ENCODE results near the gene HOXC4.
A peak's percentile ranks its signal among the peaks of the same experiment; 100 is the strongest.

Gene HOXC4

GRCh38 chr12:54029529-54030441 is 23.9 kb upstream of the HOXC4 start:
- DNase-seq, result no peak

- no peak for DNase-seq
Observed at GRCh38 chr12:54030442-54030801, 23.2 kb upstream of the HOXC4 start.

GRCh38 chr12:54030889-54031471 is 22.7 kb upstream of the HOXC4 start:
- no peak for DNase-seq

DNA sequence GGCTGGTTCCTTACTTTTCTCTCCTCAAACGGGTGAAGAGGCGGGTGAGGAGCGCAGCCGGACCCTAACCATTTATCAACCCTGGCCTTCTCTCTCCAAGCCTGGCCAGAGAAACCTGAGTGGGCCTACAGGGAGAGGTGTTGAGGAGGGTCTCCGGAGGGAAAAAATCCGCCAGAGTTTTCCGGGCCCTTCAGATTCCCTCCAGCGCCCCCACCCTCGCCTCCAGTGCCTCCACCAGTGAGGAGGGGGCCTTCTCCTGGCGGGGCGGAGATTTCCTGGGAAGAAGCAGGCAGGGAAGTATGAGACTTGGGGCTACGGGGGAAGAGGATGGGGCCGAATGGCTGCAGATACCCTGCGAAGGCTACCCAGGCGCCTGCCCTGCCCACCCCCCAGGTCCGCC is 22.2 kb upstream of the HOXC4 start:
- DNase-seq, result no peak

- no peak for DNase-seq
Observed at GRCh38 chr12:54032086-54032619, 21.5 kb upstream of the HOXC4 start.

- DNase-seq, result peak; percentile 95
Observed at GRCh38 chr12:54032627-54033100, 21.0 kb upstream of the HOXC4 start, which contains the start of gene HOXC5. HOXC5 (plus strand) TSS chr12:54033050; CDS start chr12:54033123, 73 bp downstream.

GRCh38 chr12:54033106-54033979 is 20.3 kb upstream of the HOXC4 start:
- DNase-seq, result peak; percentile 38

- no peak for DNase-seq
Observed at GRCh38 chr12:54033980-54034784, 19.5 kb upstream of the HOXC4 start.

DNA sequence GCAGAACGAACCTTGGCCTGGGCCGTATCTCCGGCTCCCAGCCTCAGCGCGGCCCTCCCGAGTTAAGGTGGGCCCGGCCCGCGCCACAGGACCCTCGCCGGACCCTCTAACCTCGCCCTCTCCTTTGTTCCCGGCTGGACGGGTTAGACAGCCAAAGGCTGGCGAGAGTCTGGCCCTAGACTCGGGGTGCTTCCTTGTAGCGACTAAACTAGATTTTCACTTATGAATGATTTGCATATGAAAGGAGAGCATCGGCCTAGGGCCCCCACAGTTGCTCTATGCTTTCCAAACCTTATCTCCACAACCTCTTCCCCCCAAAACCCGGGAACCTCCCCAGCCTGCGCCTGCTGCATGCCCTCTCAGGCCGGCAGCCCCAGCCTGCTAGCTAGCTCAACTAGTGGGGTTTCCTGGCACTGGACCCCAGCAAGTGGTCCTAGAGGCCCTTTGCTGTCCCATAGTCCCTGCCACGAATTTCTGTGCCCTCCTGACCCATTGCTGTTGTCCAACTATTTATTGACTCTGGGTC is 18.8 kb upstream of the HOXC4 start:
- DNase-seq, result no peak

DNA sequence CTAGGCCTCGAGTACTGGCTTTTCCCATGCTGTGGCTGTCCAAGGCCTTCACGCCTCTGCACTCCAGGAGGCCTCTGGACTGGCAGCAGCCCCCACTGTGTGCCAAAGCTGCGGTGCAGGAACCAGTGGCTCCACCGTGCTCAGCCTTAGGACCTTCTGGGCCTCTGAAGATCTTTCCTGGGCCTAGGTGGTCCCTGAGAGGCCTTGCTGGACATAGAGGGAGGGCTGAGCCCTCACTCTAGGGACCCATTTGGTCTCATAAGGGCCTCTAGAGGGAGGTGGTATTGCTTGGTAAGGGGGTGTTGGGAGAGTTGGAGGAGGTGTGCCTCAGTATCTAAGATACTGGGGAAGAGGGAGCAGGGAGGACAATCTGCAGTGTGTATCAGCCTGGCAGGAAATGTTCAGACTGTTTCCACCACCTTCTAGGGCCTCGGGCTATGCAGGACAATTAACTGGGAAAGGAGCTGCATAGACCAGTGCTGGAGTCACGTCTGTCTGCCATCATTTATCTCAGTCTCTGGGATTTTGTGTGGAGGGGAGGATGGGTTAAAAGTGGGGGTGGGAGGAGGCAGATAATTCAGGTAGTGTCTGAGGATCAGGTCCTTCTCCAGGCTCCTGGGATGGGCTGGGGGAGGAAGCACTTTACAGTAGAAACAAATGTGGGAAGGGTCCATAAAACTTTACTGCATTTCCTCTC is 17.9 kb upstream of the HOXC4 start:
- DNase-seq, result no peak

- DNase-seq, result no peak
Observed at GRCh38 chr12:54036620-54037359, 16.8 kb upstream of the HOXC4 start.

DNA sequence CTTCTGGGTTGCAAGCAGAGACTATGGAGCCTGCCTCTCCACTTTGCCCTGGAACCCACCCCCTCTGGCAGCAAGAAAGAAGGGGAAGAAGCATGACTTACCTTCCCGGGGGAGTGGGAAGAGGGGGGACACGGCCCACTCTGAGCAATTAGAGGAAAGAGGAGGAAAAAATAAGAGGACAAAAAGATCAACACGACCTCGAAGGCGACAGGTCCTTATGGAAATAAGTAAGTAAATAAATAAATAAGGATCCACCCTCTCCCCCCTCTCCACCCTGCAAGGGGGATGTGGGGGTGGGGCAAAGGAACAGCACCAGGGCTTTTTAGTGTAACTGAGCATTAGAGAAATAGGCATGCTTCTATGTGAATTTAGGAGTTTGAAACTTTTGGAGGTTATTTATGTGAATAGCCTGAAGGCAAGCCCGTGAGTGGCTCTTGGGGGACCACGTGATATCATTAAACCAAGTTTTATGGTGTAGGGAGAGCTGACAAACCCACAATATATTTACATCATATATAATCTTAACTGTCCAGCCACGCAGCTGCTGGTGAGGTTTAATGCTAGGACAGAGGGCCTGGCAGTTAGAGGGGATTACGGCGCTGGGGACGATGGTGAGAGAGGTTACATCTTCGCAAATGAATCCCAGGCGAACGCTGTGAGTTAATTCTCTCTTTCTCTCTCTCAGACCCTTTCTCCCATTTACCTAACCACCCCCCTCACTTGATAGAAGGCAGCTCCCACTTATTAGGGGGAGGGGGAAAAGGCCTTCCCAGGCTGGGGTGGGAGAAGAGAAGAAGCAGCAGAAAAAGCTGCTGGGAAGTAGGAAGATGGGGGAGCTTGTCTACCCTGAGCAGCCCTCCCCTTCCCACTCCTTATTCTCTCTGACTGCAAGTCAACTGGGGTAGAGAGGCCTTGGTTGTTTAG is 16.0 kb upstream of the HOXC4 start:
- DNase-seq, result no peak

DNA sequence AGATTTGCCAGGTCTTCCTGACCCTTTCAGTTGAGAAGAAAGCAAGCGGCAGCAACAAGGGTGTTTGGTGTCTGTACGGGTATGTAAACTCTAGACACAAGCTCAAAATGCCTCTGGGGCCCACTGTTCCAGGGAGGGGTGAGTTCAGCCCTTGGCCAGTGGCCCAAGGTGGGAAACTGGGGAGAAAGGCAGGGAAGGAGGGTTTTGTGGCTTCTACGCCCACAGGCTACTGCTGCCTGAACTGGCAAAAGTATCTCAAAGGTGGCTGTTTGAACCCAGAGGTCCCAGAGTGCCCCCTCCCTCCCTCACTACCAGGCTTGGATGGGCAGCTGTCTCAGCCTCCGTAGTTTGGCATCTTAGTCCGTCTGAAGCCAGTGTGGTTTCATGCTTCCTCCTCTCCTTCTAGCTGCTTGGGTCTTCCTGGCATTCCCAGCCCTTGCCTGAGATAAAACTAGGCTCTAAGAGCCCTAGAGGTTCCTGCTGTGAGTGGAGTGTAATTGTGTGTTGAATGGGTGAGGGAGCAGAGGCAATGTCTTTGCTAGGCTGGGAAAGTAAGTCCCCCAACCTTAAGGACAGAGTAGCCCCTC is 15.3 kb upstream of the HOXC4 start:
- no peak for DNase-seq

GRCh38 chr12:54038871-54039414 is 14.7 kb upstream of the HOXC4 start:
- no peak for DNase-seq

DNA sequence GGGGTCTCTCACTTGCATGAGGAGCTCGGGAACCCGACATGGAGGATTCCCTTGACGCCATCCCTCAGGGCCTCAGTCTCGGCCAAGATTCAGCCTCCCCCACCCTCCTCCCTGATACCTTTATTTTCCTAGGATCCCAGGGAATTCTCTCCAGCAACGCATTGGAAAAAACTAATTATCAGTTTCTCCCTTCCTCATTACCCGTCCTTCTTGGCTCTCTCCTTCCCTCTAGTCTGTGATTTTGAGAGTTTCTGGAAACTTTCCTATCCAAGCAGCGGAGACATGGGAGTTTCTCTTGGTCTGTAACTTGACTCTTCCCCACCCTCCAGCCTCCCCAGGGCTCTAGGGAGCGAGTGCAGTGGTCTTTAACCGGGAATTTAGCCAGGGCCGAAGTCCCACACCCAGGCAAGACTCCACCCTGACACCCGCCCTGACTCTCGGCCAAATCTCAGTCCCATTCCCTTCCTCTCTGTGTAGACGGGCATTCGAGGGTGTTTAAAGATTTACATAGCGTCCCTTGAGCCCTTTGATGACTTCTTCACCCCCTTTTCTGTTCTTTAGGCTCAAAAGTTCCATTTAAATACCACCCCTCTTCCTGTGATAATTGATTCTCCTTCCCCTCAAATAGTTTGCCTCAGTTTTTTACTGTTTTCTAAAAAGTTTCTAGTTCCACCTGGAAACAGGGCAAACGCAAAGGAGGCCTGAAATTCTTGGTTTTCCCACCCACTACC is 14.1 kb upstream of the HOXC4 start:
- DNase-seq, result no peak

- no peak for DNase-seq
Observed at GRCh38 chr12:54040148-54040494, 13.5 kb upstream of the HOXC4 start.

GRCh38 chr12:54040648-54041047 is 13.0 kb upstream of the HOXC4 start:
- DNase-seq, result no peak

GRCh38 chr12:54041097-54041690 is 12.4 kb upstream of the HOXC4 start:
- no peak for DNase-seq

Data from NCI-H1694 (cell line).